GM23248 (cell line): ENCODE measurements around the gene FEM1B. TPM values are rescaled to one million over a fixed set of nuclear protein-coding genes. Genes with fewer than 3 reads are reported as not detected.

ENCODE experiments used
- DNase-seq: peaks from one replicate; pipeline ENCODE4 v3.0.0-alpha.2; 2015
- H2AFZ ChIP-seq: fragments of 200-600 bp; sonication (generic); 2 replicates; pipeline ENCODE4 v1.6.1; 2016; ENCODE audit warnings: antibody characterized with exemption
- H3F3A ChIP-seq: fragments of 200-600 bp; sonication (generic); 2 replicates; pipeline ENCODE4 v1.6.1; 2016; ENCODE audit warnings: mild to moderate bottlenecking, antibody characterized with exemption, mixed run types; ENCODE audit not compliant: insufficient read depth
- H3K27ac ChIP-seq: fragments of 200-600 bp; sonication (generic); 2 replicates; pipeline ENCODE4 v1.5.1; 2016; ENCODE audit warnings: mild to moderate bottlenecking
- H3K27me3 ChIP-seq: fragments of 200-600 bp; sonication (generic); replicated peaks from 2 replicates; pipeline ENCODE4 v1.6.1; 2016; ENCODE audit warnings: mild to moderate bottlenecking; ENCODE audit not compliant: insufficient read depth
- H3K36me3 ChIP-seq: fragments of 200-600 bp; sonication (generic); 2 replicates; pipeline ENCODE4 v1.6.1; 2016; ENCODE audit warnings: low read depth, mild to moderate bottlenecking
- H3K4me1 ChIP-seq: fragments of 200-600 bp; sonication (generic); 2 replicates; pipeline ENCODE4 v1.6.1; 2016; ENCODE audit warnings: mild to moderate bottlenecking; ENCODE audit not compliant: insufficient read depth
- H3K4me2 ChIP-seq: fragments of 200-600 bp; sonication (generic); one replicate; pipeline ENCODE4 v1.6.1; 2016; ENCODE audit warnings: mild to moderate bottlenecking; ENCODE audit not compliant: unreplicated experiment
- H3K4me3 ChIP-seq: fragments of 200-600 bp; sonication (generic); 2 replicates; pipeline ENCODE4 v1.5.1; 2016; ENCODE audit warnings: mild to moderate bottlenecking
- H3K79me2 ChIP-seq: fragments of 200-600 bp; sonication (generic); 2 replicates; pipeline ENCODE4 v1.6.1; 2016; ENCODE audit warnings: mild to moderate bottlenecking; ENCODE audit not compliant: insufficient read depth
- H3K9ac ChIP-seq: fragments of 200-600 bp; sonication (generic); 2 replicates; pipeline ENCODE4 v1.6.1; 2016; ENCODE audit warnings: mild to moderate bottlenecking
- H3K9me2 ChIP-seq: fragments of 200-600 bp; sonication (generic); 2 replicates; pipeline ENCODE4 v1.6.1; 2016; ENCODE audit warnings: mixed run types, mild to moderate bottlenecking, moderate library complexity; ENCODE audit not compliant: insufficient read depth
- H3K9me3 ChIP-seq: fragments of 200-600 bp; sonication (generic); one replicate; pipeline ENCODE4 v1.6.1; 2017; ENCODE audit warnings: low read depth
- H4K20me1 ChIP-seq: fragments of 200-600 bp; sonication (generic); 2 replicates; pipeline ENCODE4 v1.6.0; 2016; ENCODE audit not compliant: insufficient read depth
- EZH2 ChIP-seq: fragments of 200-600 bp; sonication (generic); IDR thresholded peaks from 2 replicates; pipeline ENCODE4 v1.6.1; 2018; ENCODE audit warnings: antibody characterized with exemption, mild to moderate bottlenecking; ENCODE audit not compliant: insufficient read depth, poor library complexity, severe bottlenecking
- EZH2phosphoT487 ChIP-seq: fragments of 200-600 bp; sonication (generic); IDR thresholded peaks from 2 replicates; pipeline ENCODE4 v1.6.1; 2018; ENCODE audit warnings: antibody characterized with exemption, moderate library complexity, mild to moderate bottlenecking, low read depth; ENCODE audit not compliant: insufficient read depth
- whole genome bisulfite sequencing, 2 experiments: methylation state at CpG; one replicate each; pipeline ENCODE4 v1.1.6; 2015 to 2017; ENCODE audit warnings: low lambda C conversion rate in 2 of 2, low coverage in 1 of 2; ENCODE audit errors: missing lambda C conversion rate in 2 of 2; 5-methylcytosine and 5-hydroxymethylcytosine counted together
- in situ Hi-C: fragments of 300-500 bp; cut with MboI; formaldehyde crosslinking; loops from 2 replicates; pipeline ENCODE4 v1.15.0; 2020
- polyA plus RNA-seq: library from polyadenylated mRNA; unstranded; fragments of >200 nt; fragmentation: Nextera tagmentation; extraction: Ambion mirVana; gene quantifications from 2 replicates; pipeline ENCODE4 v1.2.1, GENCODE V29; 2016
- total RNA-seq: library from RNA; depleted of rRNA; stranded (reverse); fragments of >200 nt; shearing (Covaris generic); gene quantifications from 2 replicates; pipeline ENCODE4 v1.2.3, GENCODE V29; 2014

Gene FEM1B
- total and polyA plus RNA-seq, 2 experiments from 2014 or later: 15.7 to 36.2 TPM

DNA sequence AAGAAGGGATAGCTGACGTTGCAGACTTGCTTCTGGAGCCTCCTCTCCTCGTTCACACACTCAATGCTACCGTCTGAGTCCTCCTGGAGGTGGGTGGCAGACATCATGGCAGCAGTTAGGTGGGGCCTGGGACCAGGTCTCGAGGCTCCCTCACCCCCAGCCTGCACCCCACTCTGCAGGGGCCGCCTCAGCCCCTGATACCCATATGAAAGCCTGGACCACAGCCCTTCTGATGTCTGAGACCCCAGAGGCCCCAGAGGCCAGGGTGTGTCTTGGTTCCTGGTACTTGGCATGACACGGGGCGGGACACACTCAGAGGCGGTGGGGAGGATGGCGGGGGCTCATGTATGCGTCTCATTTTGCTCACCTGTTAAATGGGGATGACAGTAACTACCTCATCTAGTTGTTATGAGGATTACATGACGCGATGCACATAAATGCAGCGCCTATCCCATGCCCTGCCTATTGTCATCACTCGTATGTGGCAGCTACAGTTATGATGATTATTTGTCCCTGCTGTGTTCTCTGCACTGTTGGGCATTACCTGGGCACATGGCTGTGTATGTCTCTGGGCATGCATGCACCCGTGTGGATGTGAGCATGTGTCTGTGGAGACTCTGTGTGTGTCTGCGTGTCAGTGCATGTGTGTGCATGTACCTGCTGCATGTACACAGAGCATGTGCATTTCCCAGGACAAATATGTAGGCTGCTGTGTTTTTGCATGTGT lies 39.9 kb downstream of the FEM1B start:
- no peaks in the 10 kb centered on the region for H3K79me2 ChIP-seq
- peaks cover 12% of the 10 kb centered on the region for H3K4me1 ChIP-seq
- H3K9me3 ChIP-seq: no peaks in the 10 kb centered on the region
- no peak overlapping the region for H3K4me3 ChIP-seq
- no peaks in the 10 kb centered on the region for H3K9me2 ChIP-seq
- no peaks in the 10 kb centered on the region for H4K20me1 ChIP-seq
- H3K27ac ChIP-seq: no peak overlapping the region
- no peak for DNase-seq
- WGBS, 2 experiments: 82 to 85% methylated on average over 13 to 16 of the region's 16 CpGs
- no peak overlapping the region for H3K4me2 ChIP-seq
- peaks cover 23% of the 10 kb centered on the region for H3F3A ChIP-seq
- no peak overlapping the region for H3K9ac ChIP-seq
- TF ChIP-seq EZH2 (no peak), EZH2phosphoT487 (no peak)
- in situ Hi-C loops: no loop called here
- no peaks in the 10 kb centered on the region for H3K27me3 ChIP-seq
- no peak overlapping the region for H2AFZ ChIP-seq
- H3K36me3 ChIP-seq: peaks cover 57% of the 10 kb centered on the region

- no peak overlapping the region for H2AFZ ChIP-seq
- WGBS, 2 experiments: 79 to 82% methylated on average over 6 of the region's 6 CpGs
- H3F3A ChIP-seq: peaks cover 20% of the 10 kb centered on the region; the same call in 1 of the 2 replicates
- H3K79me2 ChIP-seq: no peaks in the 10 kb centered on the region
- no peak overlapping the region for H3K4me2 ChIP-seq
- no peak overlapping the region for H3K9ac ChIP-seq
- no peak overlapping the region for H3K4me3 ChIP-seq
- no peaks in the 10 kb centered on the region for H3K9me2 ChIP-seq
- TF ChIP-seq EZH2phosphoT487 (no peak), EZH2 (no peak)
- no peak overlapping the region for H3K27ac ChIP-seq
- no peak for DNase-seq
- in situ Hi-C loops: no loop called here
- peaks cover 61% of the 10 kb centered on the region for H3K36me3 ChIP-seq
- H3K9me3 ChIP-seq: no peaks in the 10 kb centered on the region
- no peaks in the 10 kb centered on the region for H3K27me3 ChIP-seq
- no peaks in the 10 kb centered on the region for H4K20me1 ChIP-seq
- peaks cover 6% of the 10 kb centered on the region for H3K4me1 ChIP-seq
Observed at GRCh38 chr15:68318008-68318835, 40.7 kb downstream of the FEM1B start.

- peaks cover 65% of the 10 kb centered on the region for H3K36me3 ChIP-seq
- WGBS, 2 experiments: 91 to 92% methylated on average over 18 of the region's 18 CpGs
Observed at GRCh38 chr15:68318931-68319909, 41.7 kb downstream of the FEM1B start.

DNA sequence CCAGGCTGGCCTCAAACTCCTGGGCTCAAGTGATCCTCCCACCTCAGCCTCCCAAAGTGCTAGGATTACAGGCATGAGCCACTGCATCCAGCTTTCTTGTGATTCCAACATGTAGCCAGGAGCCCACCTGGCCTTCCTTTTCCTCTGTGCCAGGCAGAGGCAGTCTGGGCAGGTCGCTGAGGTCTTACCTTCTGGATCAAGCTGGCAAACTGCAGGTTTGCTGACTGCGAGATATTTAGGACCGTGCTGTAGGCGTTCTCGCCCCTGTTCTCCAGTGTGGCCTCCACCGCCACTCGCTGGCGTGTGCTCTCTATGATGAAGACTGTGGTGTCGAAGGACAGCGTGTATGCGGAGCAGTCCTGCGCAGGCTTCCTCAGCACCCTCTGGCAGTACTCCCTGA lies 42.5 kb downstream of the FEM1B start:
- in situ Hi-C loops: no loop called here
- no peaks in the 10 kb centered on the region for H3K27me3 ChIP-seq
- H3K36me3 ChIP-seq: peaks cover 58% of the 10 kb centered on the region

More at GRCh38 chr15:68318931-68319909, 41.7 kb downstream of the FEM1B start:
- Histone ChIP-seq H4K20me1 (no peaks in the 10 kb centered on the region), H3K9me3 (no peaks in the 10 kb centered on the region), H3K27me3 (no peaks in the 10 kb centered on the region), H3K9ac (no peak overlapping the region), H3K27ac (no peak overlapping the region), H3K79me2 (no peaks in the 10 kb centered on the region), H3K9me2 (no peaks in the 10 kb centered on the region), H3K4me1 (no peaks in the 10 kb centered on the region), H3K4me2 (no peak overlapping the region), H3K4me3 (no peak overlapping the region), H2AFZ (no peak overlapping the region), H3F3A (peaks cover 17% of the 10 kb centered on the region; the same call in 1 of the 2 replicates)
- in situ Hi-C loops: no loop called here
- TF ChIP-seq EZH2 (no peak), EZH2phosphoT487 (no peak)
- no peak for DNase-seq

More for the DNA sequence above, 42.5 kb downstream of the FEM1B start:
- no peak overlapping the region for H3K27ac ChIP-seq
- peaks cover 11% of the 10 kb centered on the region; the same call in 1 of the 2 replicates for H3F3A ChIP-seq
- no peak overlapping the region for H3K4me3 ChIP-seq
- no peak overlapping the region for H3K4me2 ChIP-seq
- no peaks in the 10 kb centered on the region for H3K9me3 ChIP-seq
- no peak overlapping the region for H2AFZ ChIP-seq
- no peak for DNase-seq
- no peaks in the 10 kb centered on the region for H3K79me2 ChIP-seq
- no peak overlapping the region for H3K9ac ChIP-seq
- no peaks in the 10 kb centered on the region for H4K20me1 ChIP-seq
- no peaks in the 10 kb centered on the region for H3K4me1 ChIP-seq
- TF ChIP-seq EZH2phosphoT487 (no peak), EZH2 (no peak)
- no peaks in the 10 kb centered on the region for H3K9me2 ChIP-seq
- 92 to 94% methylated on average over 12 of the region's 12 CpGs for WGBS, 2 experiments
